ENCODE measurements around the gene FUT8. TPM values are rescaled to one million over a fixed set of nuclear protein-coding genes. Genes with fewer than 3 reads are reported as not detected.

Gene FUT8
- total RNA-seq, 1 donor from 2014 or later, result 18.1 TPM

GRCh38 chr14:65449647-65450046 lies 37.1 kb downstream of the FUT8 start:
- DNase-seq (ENCODE audit: low spot score), result no peak
- no peak for TF ChIP-seq CTCF (IDR thresholded peaks at IDR 0.05)
- Mint-ChIP-seq H3K9me3 (ENCODE audit: low read depth) (no peaks in the 10 kb centered on the region), H3K4me3 (ENCODE audit: unreplicated experiment) (no peak overlapping the region), H3K4me1 (ENCODE audit: low read depth) (peaks cover 7% of the 10 kb centered on the region), H3K27me3 (ENCODE audit: low read depth) (no peaks in the 10 kb centered on the region), H3K27ac (ENCODE audit: unreplicated experiment) (no peak overlapping the region), H3K36me3 (ENCODE audit: low read depth) (no peaks in the 10 kb centered on the region)

- Mint-ChIP-seq H3K4me1 (ENCODE audit: low read depth) (peaks cover 3% of the 10 kb centered on the region), H3K27ac (ENCODE audit: unreplicated experiment) (no peak overlapping the region), H3K9me3 (ENCODE audit: low read depth) (no peaks in the 10 kb centered on the region), H3K27me3 (ENCODE audit: low read depth) (no peaks in the 10 kb centered on the region), H3K36me3 (ENCODE audit: low read depth) (peaks cover 1% of the 10 kb centered on the region), H3K4me3 (ENCODE audit: unreplicated experiment) (no peak overlapping the region)
- no peak for TF ChIP-seq CTCF (IDR thresholded peaks at IDR 0.05)
- DNase-seq (ENCODE audit: low spot score), result no peak
Measured at GRCh38 chr14:65453807-65454480, 41.4 kb downstream of the FUT8 start.

- Mint-ChIP-seq H3K9me3 (ENCODE audit: low read depth) (no peaks in the 10 kb centered on the region), H3K4me1 (ENCODE audit: low read depth) (peaks cover 4% of the 10 kb centered on the region), H3K27me3 (ENCODE audit: low read depth) (no peaks in the 10 kb centered on the region), H3K4me3 (ENCODE audit: unreplicated experiment) (no peak overlapping the region), H3K36me3 (ENCODE audit: low read depth) (peaks cover 1% of the 10 kb centered on the region), H3K27ac (ENCODE audit: unreplicated experiment) (no peak overlapping the region)
- TF ChIP-seq CTCF (IDR thresholded peaks at IDR 0.05), result no peak
- DNase-seq (ENCODE audit: low spot score), result no peak
Measured at GRCh38 chr14:65456247-65456646, 43.7 kb downstream of the FUT8 start.

- Mint-ChIP-seq H3K4me3 (ENCODE audit: unreplicated experiment) (no peak overlapping the region), H3K27ac (ENCODE audit: unreplicated experiment) (no peak overlapping the region), H3K36me3 (ENCODE audit: low read depth) (peaks cover 2% of the 10 kb centered on the region), H3K27me3 (ENCODE audit: low read depth) (no peaks in the 10 kb centered on the region), H3K9me3 (ENCODE audit: low read depth) (no peaks in the 10 kb centered on the region), H3K4me1 (ENCODE audit: low read depth) (peaks cover 24% of the 10 kb centered on the region)
- no peak for TF ChIP-seq CTCF (IDR thresholded peaks at IDR 0.05)
- DNase-seq (ENCODE audit: low spot score), result no peak
Measured at GRCh38 chr14:65461730-65462129, 49.2 kb downstream of the FUT8 start.

GRCh38 chr14:65462411-65462810 lies 49.9 kb downstream of the FUT8 start:
- no peak for DNase-seq (ENCODE audit: low spot score)
- H3K4me1 Mint-ChIP-seq (ENCODE audit: low read depth), result peaks cover 24% of the 10 kb centered on the region
- no peaks in the 10 kb centered on the region for H3K9me3 Mint-ChIP-seq (ENCODE audit: low read depth)
- peak overlapping the region; percentile 13 for H3K27ac Mint-ChIP-seq (ENCODE audit: unreplicated experiment)
- no peaks in the 10 kb centered on the region for H3K27me3 Mint-ChIP-seq (ENCODE audit: low read depth)
- peaks cover 2% of the 10 kb centered on the region for H3K36me3 Mint-ChIP-seq (ENCODE audit: low read depth)
- H3K4me3 Mint-ChIP-seq (ENCODE audit: unreplicated experiment), result no peak overlapping the region
- no peak for TF ChIP-seq CTCF (IDR thresholded peaks at IDR 0.05)

Measured in chondrocyte (in vitro differentiated cells).